Keratinocyte (primary cell): ENCODE results near the gene HOMER1. TPM values are rescaled to one million over a fixed set of nuclear protein-coding genes. Genes with fewer than 3 reads are reported as not detected.

ENCODE experiments used
- DNase-seq: peaks from one replicate; pipeline ENCODE4 v3.0.0-alpha.2; 2011; ENCODE audit warnings: low read depth, missing footprints, low spot score
- FAIRE-seq: peaks from 2 replicates; lab custom pipeline; 2011; peaks lifted over from hg19 to GRCh38; lab: Jason Lieb, UNC
- H2AFZ ChIP-seq: 2 replicates; pipeline ENCODE4 v1.6.0; 2012; ENCODE audit warnings: low read length, control low read depth, inconsistent platforms; ENCODE audit not compliant: control insufficient read depth
- H3K27ac ChIP-seq: 2 replicates; pipeline ENCODE4 v1.5.1; 2011; ENCODE audit warnings: low read length; ENCODE audit not compliant: control insufficient read depth, insufficient read depth
- H3K27me3 ChIP-seq: 3 replicates; pipeline ENCODE4 v1.6.0; 2011; ENCODE audit warnings: low read length; ENCODE audit not compliant: control insufficient read depth, insufficient read depth; ENCODE audit errors: extremely low read depth
- H3K36me3 ChIP-seq, 2 experiments: 2 replicates in 1 of 2; 3 replicates in 1 of 2; pipeline ENCODE4 v1.5.1; 2011; ENCODE audit warnings: low read length in 2 of 2, mild to moderate bottlenecking in 1 of 2; ENCODE audit not compliant: control insufficient read depth in 2 of 2, insufficient read depth in 2 of 2; ENCODE audit errors: extremely low read depth in 1 of 2
- H3K4me1 ChIP-seq: 3 replicates; pipeline ENCODE4 v1.5.1; 2011; ENCODE audit warnings: low read length; ENCODE audit not compliant: control insufficient read depth, insufficient read depth; ENCODE audit errors: extremely low read depth
- H3K4me2 ChIP-seq: 3 replicates; pipeline ENCODE4 v1.6.0; 2011; ENCODE audit warnings: low read depth, low read length; ENCODE audit not compliant: control insufficient read depth, insufficient read depth; ENCODE audit errors: extremely low read depth
- H3K4me3 ChIP-seq, 3 experiments: fragments of 200-600 bp in 1 of 3; sonication (generic) in 1 of 3; 2 replicates in 2 of 3; 3 replicates in 1 of 3; pipeline ENCODE4 v1.5.1; 2011 to 2016; ENCODE audit warnings: low read length in 3 of 3, mild to moderate bottlenecking in 3 of 3, control low read depth in 2 of 3, inconsistent platforms in 1 of 3, low read depth in 1 of 3, mixed read lengths in 1 of 3, mixed run types in 1 of 3, moderate library complexity in 1 of 3; ENCODE audit not compliant: control insufficient read depth in 2 of 3, insufficient read depth in 2 of 3; ENCODE audit errors: extremely low read depth in 1 of 3
- H3K79me2 ChIP-seq: 2 replicates; pipeline ENCODE4 v1.6.0; 2012; ENCODE audit warnings: low read length; ENCODE audit not compliant: control insufficient read depth, insufficient read depth
- H3K9ac ChIP-seq: 3 replicates; pipeline ENCODE4 v1.6.0; 2011; ENCODE audit warnings: low read length; ENCODE audit not compliant: control insufficient read depth, insufficient read depth; ENCODE audit errors: extremely low read depth
- H3K9me1 ChIP-seq: 3 replicates; pipeline ENCODE4 v1.6.0; 2011; ENCODE audit warnings: low read length; ENCODE audit not compliant: control insufficient read depth, insufficient read depth; ENCODE audit errors: extremely low read depth
- H3K9me3 ChIP-seq: 2 replicates; pipeline ENCODE4 v1.5.1; 2012; ENCODE audit warnings: low read depth, low read length; ENCODE audit not compliant: control insufficient read depth
- H4K20me1 ChIP-seq: 3 replicates; pipeline ENCODE4 v1.6.0; 2011; ENCODE audit warnings: low read length; ENCODE audit not compliant: control insufficient read depth, insufficient read depth; ENCODE audit errors: extremely low read depth
- CTCF ChIP-seq, 3 experiments: IDR thresholded peaks in 1 of 3; conservative IDR thresholded peaks in 1 of 3; optimal IDR thresholded peaks in 1 of 3; 2 replicates in 2 of 3; 3 replicates in 1 of 3; pipeline versions ENCODE3 to v1.5.1; 2011; ENCODE audit warnings: low read length in 3 of 3, mild to moderate bottlenecking in 3 of 3, moderate library complexity in 2 of 3, control low read depth in 1 of 3, inconsistent platforms in 1 of 3; ENCODE audit not compliant: insufficient read depth in 2 of 3; ENCODE audit errors: extremely low read depth in 1 of 3
- EZH2 ChIP-seq: IDR thresholded peaks from one replicate; pipeline ENCODE4 v1.6.1; 2012; ENCODE audit warnings: inconsistent platforms, mild to moderate bottlenecking, low read length, moderate library complexity
- dilution Hi-C: fragments of 300-500 bp; cut with MboI; formaldehyde crosslinking; loops from one replicate; pipeline ENCODE4 v1.7.0; 2020; ENCODE audit warnings: low sequenced_read_pairs; ENCODE audit not compliant: extremely low pct_ligation_motif_present
- polyA plus RNA-seq, 5 experiments: library from polyadenylated mRNA; depleted of rRNA in 3 of 5; stranded (reverse) in 3 of 5; stranded (forward) in 1 of 5; unstranded in 1 of 5; fragments of >200 nt; gene quantifications; 1 replicate in 1 of 5; 2 replicates in 3 of 5; 3 replicates in 1 of 5; pipeline versions ENCODE4 v1.2.1 to v1.2.3, GENCODE V29; 2011 to 2012; ENCODE audit warnings: missing spikeins in 2 of 5, low read depth in 1 of 5, low replicate concordance in 1 of 5

HOMER1 gene
- polyA plus RNA-seq, 1 donor (not counting 4 experiments of a cell fraction or from before 2014, with no cell fraction given): 6.5 TPM

DNA sequence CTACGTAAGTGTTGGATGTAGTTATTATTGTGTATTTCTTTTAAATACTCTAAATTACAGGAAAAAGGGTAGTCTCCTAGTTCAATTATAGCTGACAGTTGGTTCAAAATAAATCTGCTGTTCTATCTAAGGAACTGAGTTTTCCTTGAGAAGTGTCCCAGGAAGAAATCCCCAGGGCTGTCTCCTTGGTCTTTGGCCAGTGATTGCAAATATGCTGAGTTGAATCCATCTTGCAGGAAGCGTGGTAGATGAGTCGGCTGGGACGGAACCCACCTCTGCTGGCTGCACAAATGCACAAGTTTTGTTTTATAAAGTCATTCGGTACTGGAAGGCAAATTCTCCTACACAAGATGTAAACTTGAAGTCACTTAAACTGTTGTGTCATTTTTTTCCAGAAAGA lies 30.2 kb upstream of the HOMER1 start:
- Histone ChIP-seq H4K20me1 (no peaks in the 10 kb centered on the region), H3K9ac (no peak overlapping the region), H3K9me1 (no peaks in the 10 kb centered on the region), H3K79me2 (no peaks in the 10 kb centered on the region), H3K4me3 (no peak overlapping the region), H3K27me3 (no peaks in the 10 kb centered on the region), H3K36me3 (no peaks in the 10 kb centered on the region), H2AFZ (no peak overlapping the region), H3K4me2 (no peak overlapping the region), H3K4me1 (peaks cover 6% of the 10 kb centered on the region), H3K9me3 (no peaks in the 10 kb centered on the region), H3K27ac (no peak overlapping the region)
- DNase-seq (no peak), FAIRE-seq (no peak)
- dilution Hi-C loops: no loop called here
- TF ChIP-seq CTCF (optimal IDR thresholded peaks at IDR 0.05 in 1 of 3, IDR thresholded peaks at IDR 0.05 in 1 of 3, conservative IDR thresholded peaks at IDR 0.05 in 1 of 3; ENCODE audit: extremely low read depth in 1 of 3, insufficient read depth in 2 of 3, low read length in 3 of 3): no peak
- no peak for TF ChIP-seq EZH2

DNA sequence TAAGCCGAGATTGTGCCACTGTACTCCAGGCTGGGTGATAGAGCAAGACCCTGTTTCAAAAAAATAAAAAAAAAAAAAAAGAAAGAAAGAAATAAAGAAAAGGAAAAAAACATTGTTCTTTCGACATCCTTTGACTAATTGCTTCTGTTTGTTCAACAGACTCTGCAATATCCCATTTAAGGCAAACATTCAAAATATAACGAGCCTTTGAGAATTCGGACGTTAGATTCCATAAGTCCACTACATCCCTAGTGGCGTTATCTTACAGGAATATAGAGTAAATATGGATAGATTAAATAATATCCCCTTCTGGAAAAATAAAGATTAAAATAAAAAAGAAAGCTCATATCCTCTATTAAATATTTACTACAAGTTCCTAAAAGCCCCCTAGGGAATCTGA lies 27.0 kb upstream of the HOMER1 start:
- Histone ChIP-seq H3K9me3 (no peaks in the 10 kb centered on the region), H3K4me3 (no peak overlapping the region), H2AFZ (no peak overlapping the region), H3K9me1 (no peaks in the 10 kb centered on the region), H3K27me3 (no peaks in the 10 kb centered on the region), H3K4me2 (no peak overlapping the region), H3K36me3 (no peaks in the 10 kb centered on the region), H4K20me1 (no peaks in the 10 kb centered on the region), H3K4me1 (no peaks in the 10 kb centered on the region), H3K27ac (no peak overlapping the region), H3K9ac (no peak overlapping the region), H3K79me2 (no peaks in the 10 kb centered on the region)
- DNase-seq: no peak
- no peak for FAIRE-seq
- TF ChIP-seq CTCF (optimal IDR thresholded peaks at IDR 0.05 in 1 of 3, IDR thresholded peaks at IDR 0.05 in 1 of 3, conservative IDR thresholded peaks at IDR 0.05 in 1 of 3; ENCODE audit: extremely low read depth in 1 of 3, insufficient read depth in 2 of 3, low read length in 3 of 3): no peak
- TF ChIP-seq EZH2: no peak
- dilution Hi-C loops: no loop called here
